WERI-Rb-1 (cell line): ENCODE results near the gene MYOM1.

ENCODE experiments used
- DNase-seq: peaks from one replicate; pipeline ENCODE4 v3.0.0-alpha.2; 2020
- H3K27ac ChIP-seq: fragments of 250-450 bp; sonication (Bioruptor Pico); 2 replicates; pipeline ENCODE4 v1.5.1; 2020; ENCODE audit warnings: mild to moderate bottlenecking, moderate library complexity
- H3K27me3 ChIP-seq: fragments of 250-450 bp; sonication (Bioruptor Pico); 2 replicates; pipeline ENCODE4 v1.5.1; 2021; ENCODE audit warnings: mild to moderate bottlenecking, low read depth, moderate library complexity; ENCODE audit not compliant: insufficient read depth, severe bottlenecking
- H3K36me3 ChIP-seq: fragments of 250-450 bp; sonication (Bioruptor Pico); 2 replicates; pipeline ENCODE4 v1.5.1; 2020; ENCODE audit warnings: mild to moderate bottlenecking, moderate library complexity
- H3K4me3 ChIP-seq: 2 replicates; pipeline ENCODE4 v1.5.1; 2011; ENCODE audit warnings: low read depth, mild to moderate bottlenecking, control low read depth, low read length
- H3K9me3 ChIP-seq: fragments of 250-450 bp; sonication (Bioruptor Pico); 2 replicates; pipeline ENCODE4 v1.5.1; 2021; ENCODE audit warnings: mild to moderate bottlenecking, moderate library complexity; ENCODE audit not compliant: severe bottlenecking
- TF ChIP-seq, protein P1 (sequence below): IDR thresholded peaks from 2 replicates; pipeline ENCODE4 v1.5.1; 2011; ENCODE audit warnings: low read depth, mild to moderate bottlenecking, control low read depth, inconsistent platforms, low read length

Gene MYOM1

DNA sequence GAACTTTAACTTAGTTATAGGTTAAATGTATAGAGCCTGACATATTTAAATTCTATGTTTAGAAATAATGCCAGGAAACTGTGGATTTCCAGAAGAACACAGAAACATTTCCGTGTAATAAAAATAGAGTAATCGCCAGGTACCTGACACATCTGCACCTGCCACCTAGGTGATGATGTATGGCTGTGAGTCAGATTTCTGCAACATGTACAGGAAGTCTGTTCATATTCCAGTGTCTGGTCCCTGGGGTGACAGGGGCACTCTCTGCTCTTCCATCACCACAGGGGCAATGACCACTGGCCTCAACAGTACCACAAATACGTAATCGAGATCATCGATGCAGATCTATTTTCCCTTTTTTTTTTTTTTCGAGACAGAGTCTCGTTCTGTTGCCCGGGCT, 105.7 kb downstream of the MYOM1 start:
- Histone ChIP-seq H3K27ac (no peak overlapping the region), H3K4me3 (no peak overlapping the region), H3K9me3 (no peaks in the 10 kb centered on the region), H3K27me3 (no peaks in the 10 kb centered on the region), H3K36me3 (no peaks in the 10 kb centered on the region)
- no peak for DNase-seq
- TF ChIP-seq, protein P1, sequence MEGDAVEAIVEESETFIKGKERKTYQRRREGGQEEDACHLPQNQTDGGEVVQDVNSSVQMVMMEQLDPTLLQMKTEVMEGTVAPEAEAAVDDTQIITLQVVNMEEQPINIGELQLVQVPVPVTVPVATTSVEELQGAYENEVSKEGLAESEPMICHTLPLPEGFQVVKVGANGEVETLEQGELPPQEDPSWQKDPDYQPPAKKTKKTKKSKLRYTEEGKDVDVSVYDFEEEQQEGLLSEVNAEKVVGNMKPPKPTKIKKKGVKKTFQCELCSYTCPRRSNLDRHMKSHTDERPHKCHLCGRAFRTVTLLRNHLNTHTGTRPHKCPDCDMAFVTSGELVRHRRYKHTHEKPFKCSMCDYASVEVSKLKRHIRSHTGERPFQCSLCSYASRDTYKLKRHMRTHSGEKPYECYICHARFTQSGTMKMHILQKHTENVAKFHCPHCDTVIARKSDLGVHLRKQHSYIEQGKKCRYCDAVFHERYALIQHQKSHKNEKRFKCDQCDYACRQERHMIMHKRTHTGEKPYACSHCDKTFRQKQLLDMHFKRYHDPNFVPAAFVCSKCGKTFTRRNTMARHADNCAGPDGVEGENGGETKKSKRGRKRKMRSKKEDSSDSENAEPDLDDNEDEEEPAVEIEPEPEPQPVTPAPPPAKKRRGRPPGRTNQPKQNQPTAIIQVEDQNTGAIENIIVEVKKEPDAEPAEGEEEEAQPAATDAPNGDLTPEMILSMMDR, result no peak

DNA sequence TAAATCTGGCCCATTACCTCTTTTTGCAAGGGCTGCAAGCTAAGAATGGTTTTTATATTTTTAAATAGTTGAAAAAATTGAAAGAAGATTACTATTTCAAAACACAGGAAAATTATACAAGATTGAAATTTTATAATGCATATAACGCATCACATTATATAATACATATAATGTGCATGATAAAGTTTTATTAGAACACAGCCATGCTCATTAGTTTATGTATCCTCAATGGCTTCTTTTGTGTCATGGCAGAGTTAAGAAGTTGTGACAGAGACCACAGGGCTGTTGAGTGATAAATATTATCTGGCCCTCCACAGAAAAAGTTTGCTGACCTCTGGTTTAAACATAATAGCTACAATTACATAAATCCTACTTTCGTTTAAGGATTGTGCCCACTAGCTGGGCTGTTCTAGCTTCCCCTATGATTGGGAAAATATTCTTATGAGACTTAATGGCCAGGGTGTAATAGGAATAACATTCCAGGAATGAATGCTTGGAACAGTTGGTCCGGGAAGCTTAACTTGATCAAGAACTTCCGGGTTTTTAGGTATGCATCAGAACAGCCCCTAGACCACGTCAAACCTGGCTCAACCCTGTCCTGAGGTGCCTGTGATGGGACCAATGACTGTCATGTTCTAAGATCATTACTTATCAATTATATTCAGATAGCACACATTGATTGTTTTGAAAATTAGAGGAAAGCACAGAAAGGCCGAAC, 108.1 kb downstream of the MYOM1 start:
- no peaks in the 10 kb centered on the region for H3K36me3 ChIP-seq
- no peaks in the 10 kb centered on the region for H3K9me3 ChIP-seq
- H3K27me3 ChIP-seq, result no peaks in the 10 kb centered on the region
- no peak overlapping the region for H3K4me3 ChIP-seq
- no peak for DNase-seq
- no peak overlapping the region for H3K27ac ChIP-seq
- TF ChIP-seq, protein P1, result no peak

DNA sequence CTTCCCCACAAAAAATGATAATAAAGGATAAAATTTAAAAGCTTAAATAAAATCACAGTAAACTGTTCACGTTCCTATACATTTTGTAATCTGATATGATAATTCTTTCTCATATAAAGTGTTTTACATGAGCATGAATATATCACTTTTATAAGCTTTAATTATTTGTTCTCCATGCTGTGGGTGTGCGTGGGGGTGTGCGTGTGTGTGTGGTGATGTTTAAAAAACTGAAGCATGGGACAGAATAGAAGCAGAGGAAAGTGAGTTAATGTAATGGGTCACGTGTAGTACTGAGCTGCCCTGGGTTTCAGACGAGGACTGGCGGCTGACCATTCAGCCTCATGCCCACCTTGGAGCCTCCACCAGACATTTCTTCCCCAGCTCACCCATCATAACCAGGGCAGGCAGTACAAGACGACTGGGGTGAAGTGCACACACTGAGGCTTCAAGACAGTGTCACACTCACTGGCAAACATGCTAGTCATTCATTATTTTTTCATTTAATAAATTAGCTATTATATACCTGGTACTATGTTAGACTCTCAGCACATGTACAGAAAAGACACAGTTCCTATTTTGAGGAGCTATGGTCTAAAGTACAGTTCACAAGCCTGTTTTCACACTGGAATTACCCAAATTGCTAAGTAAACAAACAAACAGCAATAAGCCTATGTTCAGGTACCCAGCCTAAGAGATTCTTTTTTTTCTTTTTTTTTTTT, 109.6 kb downstream of the MYOM1 start:
- TF ChIP-seq, protein P1, result no peak
- Histone ChIP-seq H3K9me3 (no peaks in the 10 kb centered on the region), H3K4me3 (no peak overlapping the region), H3K36me3 (no peaks in the 10 kb centered on the region), H3K27ac (no peak overlapping the region), H3K27me3 (no peaks in the 10 kb centered on the region)
- DNase-seq, result no peak

DNA sequence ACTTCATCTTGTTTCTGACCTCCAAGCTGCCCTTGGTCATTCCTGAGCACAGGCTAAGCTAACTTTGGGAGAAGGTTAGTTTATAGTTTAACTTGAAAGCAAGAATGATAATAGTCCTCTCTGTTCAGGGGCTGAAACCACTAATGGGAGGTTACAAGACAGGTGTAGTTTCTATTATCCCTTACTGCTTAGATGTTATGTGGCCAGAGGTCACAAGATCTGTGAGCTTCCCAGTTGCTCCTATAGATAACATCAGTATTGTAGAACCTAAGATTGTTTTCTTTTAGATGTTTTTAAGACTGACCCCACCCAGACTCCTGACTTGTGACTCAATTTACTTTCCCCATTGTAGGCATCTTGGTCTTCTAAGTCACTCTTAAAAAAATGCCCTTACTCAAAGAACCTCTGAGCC, 112.0 kb downstream of the MYOM1 start:
- no peaks in the 10 kb centered on the region for H3K9me3 ChIP-seq
- H3K27ac ChIP-seq, result no peak overlapping the region
- TF ChIP-seq, protein P1, result no peak
- DNase-seq, result no peak
- no peak overlapping the region for H3K4me3 ChIP-seq
- H3K27me3 ChIP-seq, result no peaks in the 10 kb centered on the region
- H3K36me3 ChIP-seq, result no peaks in the 10 kb centered on the region

DNA sequence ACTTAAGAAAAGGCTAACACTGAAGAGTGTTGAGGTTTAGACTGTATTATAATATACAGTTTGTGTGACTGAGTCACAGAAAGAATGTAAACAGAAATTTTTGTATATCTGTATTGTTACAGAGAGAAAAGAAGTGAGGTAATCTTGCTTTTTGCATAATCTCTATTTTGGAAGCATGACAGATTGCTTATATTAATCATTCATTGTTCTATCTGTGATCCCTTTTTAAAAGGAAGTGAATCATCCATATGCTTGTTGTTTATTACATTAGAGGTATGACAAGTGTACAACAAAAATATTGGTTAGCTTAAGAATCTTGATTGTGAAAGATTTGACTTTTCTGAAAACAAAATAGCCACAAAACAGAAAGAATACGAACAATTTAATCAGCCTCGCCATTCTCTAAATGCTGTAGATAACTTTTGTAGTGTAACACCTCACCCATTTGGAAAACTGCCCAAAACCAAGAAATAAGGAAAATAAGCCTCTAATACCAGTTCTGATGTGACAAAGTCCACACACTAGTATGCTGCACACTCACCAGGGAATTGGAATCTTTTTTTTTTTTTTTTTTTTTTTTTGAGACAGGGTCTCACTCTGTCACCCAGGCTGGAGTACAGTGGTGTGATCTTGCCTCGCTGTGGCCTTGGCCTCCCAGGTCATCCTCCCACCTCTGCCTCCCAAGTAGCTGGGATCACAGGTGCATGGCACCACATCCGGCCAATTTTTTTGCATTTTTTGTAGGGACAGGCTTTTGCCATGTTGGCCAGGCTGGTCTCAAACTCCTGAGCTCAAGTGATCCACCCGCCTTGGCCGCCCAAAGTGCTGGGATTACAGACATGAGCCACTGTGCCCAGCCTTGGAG, 115.3 kb downstream of the MYOM1 start:
- no peaks in the 10 kb centered on the region for H3K36me3 ChIP-seq
- H3K27me3 ChIP-seq, result no peaks in the 10 kb centered on the region
- DNase-seq, result no peak
- H3K27ac ChIP-seq, result no peak overlapping the region
- H3K4me3 ChIP-seq, result no peak overlapping the region
- no peaks in the 10 kb centered on the region for H3K9me3 ChIP-seq
- TF ChIP-seq, protein P1, result no peak
